Spleen (tissue), 11 donors: Measurements from ENCODE around the gene RNF123. TPM values are rescaled to one million over a fixed set of nuclear protein-coding genes. Genes with fewer than 3 reads are reported as not detected.

ENCODE experiments used
- DNase-seq: peaks from one replicate; pipeline ENCODE4 v3.0.0-alpha.2; 2020
- H3K27ac ChIP-seq, 8 donors: fragments of 200-600 bp; sonication (generic) in 7 of 8; 1 replicate in 4 of 8; 2 replicates in 4 of 8; pipeline versions ENCODE4 v1.5.0 to v1.8.0; 2016 to 2021; ENCODE audit warnings: inconsistent platforms in 4 of 8, mild to moderate bottlenecking in 4 of 8, moderate library complexity in 1 of 8
- H3K27me3 ChIP-seq, 7 donors: fragments of 200-600 bp; sonication (generic) in 6 of 7; replicated peaks in 1 of 7; 1 replicate in 4 of 7; 2 replicates in 3 of 7; pipeline versions ENCODE4 v1.5.0 to v1.8.0; 2016 to 2021; ENCODE audit warnings: inconsistent platforms in 3 of 7, mild to moderate bottlenecking in 1 of 7
- H3K36me3 ChIP-seq, 6 donors: fragments of 200-600 bp; sonication (generic) in 5 of 6; 1 replicate in 4 of 6; 2 replicates in 2 of 6; pipeline versions ENCODE4 v1.5.0 to v1.8.0; 2016 to 2021; ENCODE audit warnings: inconsistent platforms in 2 of 6
- H3K4me1 ChIP-seq, 6 donors: fragments of 200-600 bp; sonication (generic) in 5 of 6; 1 replicate in 3 of 6; 2 replicates in 3 of 6; pipeline versions ENCODE4 v1.5.0 to v1.8.0; 2016 to 2021; ENCODE audit warnings: inconsistent platforms in 3 of 6
- H3K4me3 ChIP-seq, 8 donors: fragments of 200-600 bp; sonication (generic) in 7 of 8; 1 replicate in 4 of 8; 2 replicates in 4 of 8; pipeline versions ENCODE4 v1.5.0 to v1.8.0; 2016 to 2021; ENCODE audit warnings: inconsistent platforms in 4 of 8, mild to moderate bottlenecking in 4 of 8, moderate library complexity in 2 of 8
- H3K9me3 ChIP-seq, 8 donors: fragments of 200-600 bp; sonication (generic) in 7 of 8; 1 replicate in 4 of 8; 2 replicates in 4 of 8; pipeline versions ENCODE4 v1.5.0 to v1.8.0; 2016 to 2021; ENCODE audit warnings: inconsistent platforms in 4 of 8
- CTCF ChIP-seq, 11 experiments: fragments of 200-600 bp in 7 of 11; fragments of 450-650 bp in 4 of 11; sonication (generic) in 4 of 11; IDR thresholded peaks in 8 of 11; conservative IDR thresholded peaks in 3 of 11; 1 replicate in 7 of 11; 2 replicates in 4 of 11; pipeline versions ENCODE4 v1.4.0 to v1.8.0; 2016 to 2021; ENCODE audit warnings: antibody characterized with exemption in 11 of 11, inconsistent platforms in 4 of 11, mild to moderate bottlenecking in 1 of 11
- POLR2A ChIP-seq, 3 donors: fragments of 450-650 bp; IDR thresholded peaks; one replicate each; pipeline ENCODE4 v1.5.1; 2017; ENCODE audit warnings: antibody characterized with exemption in 3 of 3, mild to moderate bottlenecking in 1 of 3
- POLR2AphosphoS5 ChIP-seq, 3 donors: sonication (generic); formaldehyde crosslinking; IDR thresholded peaks; one replicate each; pipeline ENCODE4 v1.5.1; 2017; ENCODE audit warnings: antibody characterized with exemption in 3 of 3
- WGBS, 5 donors: extraction: QIAGEN DNeasy Blood & Tissue Kit in 3 of 5; methylation state at CpG; one replicate each; pipeline versions ENCODE4 v1.1.5 to v1.1.7; 2013 to 2018; 5-methylcytosine and 5-hydroxymethylcytosine counted together
- intact Hi-C: fragments of 100-400 bp; cut with DNase I; formaldehyde crosslinking; loops from one replicate; pipeline ENCODE4 v1.15.0; 2023; ENCODE audit warnings: low total_unique reads
- polyA plus RNA-seq, 3 donors: library from polyadenylated mRNA; stranded (reverse); fragments of 200-250 nt; gene quantifications; one replicate each; pipeline ENCODE4 v1.2.1, GENCODE V29; 2013
- total RNA-seq, 7 donors: library from RNA; depleted of rRNA in 3 of 7; stranded (reverse); fragments of >200 nt in 3 of 7; fragmentation: NEBNext Ultra II Directional in 4 of 7; extraction: Animal tissue kit (Norgen Biotek cat#: 25700) in 4 of 7; gene quantifications; one replicate each; pipeline versions ENCODE4 v1.1.0 to v1.2.1, GENCODE V29; 2016 to 2021
- donor health status: healthy with polysubstance abuse.
- donor health status: DM: no; HTN: no; CAD: no; lungs with moderate emphysema.
- donor health status: DM: no; HTN: no; CAD: no.
- donor health status: Bipolar disorder and iron deficiency.
- donor health status: healthy.
- donor health status: DM: no; HTN: no; CAD: no.
- donor health status: DM: yes; HTN: yes; CAD: no.

Gene RNF123
- total and polyA plus RNA-seq, 10 donors, result 11.6 to 57.5 (median 37.9) TPM

DNA sequence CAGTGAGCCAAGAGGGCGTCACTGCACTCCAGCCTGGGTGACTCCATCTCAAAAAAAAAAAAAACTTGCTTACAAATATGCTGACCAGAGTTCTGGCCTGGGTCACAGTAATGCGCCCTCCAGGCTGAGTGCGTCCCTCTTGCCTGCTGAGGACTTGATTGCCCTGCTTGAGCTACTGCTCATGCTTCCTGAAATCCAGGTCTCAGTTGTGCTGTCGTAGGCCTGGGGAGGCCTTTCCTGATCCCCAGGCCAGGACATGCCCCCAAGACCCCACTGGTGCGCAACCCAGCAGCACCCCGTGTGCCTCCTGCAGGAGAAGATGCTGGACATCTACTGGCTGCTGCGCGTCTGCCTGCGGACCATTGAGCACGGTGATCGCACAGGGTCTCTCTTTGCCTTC is 22.8 kb downstream of the RNF123 start:
- Histone ChIP-seq H3K4me1 (peaks cover 0 to 13% (median 0%) of the 10 kb centered on the region in 6 donors), H3K27me3 (no peaks in the 10 kb centered on the region), H3K9me3 (no peaks in the 10 kb centered on the region), H3K4me3 (no peak overlapping the region), H3K36me3 (peaks cover 0 to 84% (median 20%) of the 10 kb centered on the region in 6 donors), H3K27ac (no peak overlapping the region)
- TF ChIP-seq POLR2AphosphoS5 (IDR thresholded peaks at IDR 0.05) (peak in 1 of 3 donors; percentile 21), CTCF (IDR thresholded peaks at IDR 0.05 in 8 of 11, conservative IDR thresholded peaks at IDR 0.05 in 3 of 11) (no peak)
- WGBS, 5 donors, result 88 to 96% (median 96%) methylated on average over 4 to 11 of the region's 11 CpGs
- no peak for DNase-seq
- intact Hi-C loops, result no loop called here

GRCh38 chr3:49712631-49713317 is 23.4 kb downstream of the RNF123 start:
- intact Hi-C loops, result no loop called here
- Histone ChIP-seq H3K9me3 (no peaks in the 10 kb centered on the region), H3K27ac (no peak overlapping the region), H3K27me3 (no peaks in the 10 kb centered on the region), H3K4me1 (peaks cover 0 to 13% (median under 1%) of the 10 kb centered on the region in 6 donors), H3K36me3 (peaks cover 0 to 85% (median 20%) of the 10 kb centered on the region in 6 donors), H3K4me3 (no peak overlapping the region)
- 43 to 57% (median 50%) methylated on average over 7 of the region's 7 CpGs for WGBS, 5 donors
- no peak for DNase-seq
- TF ChIP-seq POLR2A (IDR thresholded peaks at IDR 0.05) (no peak), CTCF (IDR thresholded peaks at IDR 0.05 in 8 of 11, conservative IDR thresholded peaks at IDR 0.05 in 3 of 11) (no peak), POLR2AphosphoS5 (IDR thresholded peaks at IDR 0.05) (peak in 1 of 3 donors; percentile 20)

GRCh38 chr3:49713336-49714105 is 24.2 kb downstream of the RNF123 start:
- no peaks in the 10 kb centered on the region for H3K27me3 ChIP-seq
- 92 to 96% (median 95%) methylated on average over 24 to 25 of the region's 25 CpGs for WGBS, 5 donors
- H3K4me3 ChIP-seq, result no peak overlapping the region
- no peak for DNase-seq
- H3K4me1 ChIP-seq, result peaks cover 2 to 20% (median 6%) of the 10 kb centered on the region in 6 donors
- H3K27ac ChIP-seq, result no peak overlapping the region
- peaks cover 0 to 82% (median 18%) of the 10 kb centered on the region in 6 donors for H3K36me3 ChIP-seq
- no peaks in the 10 kb centered on the region for H3K9me3 ChIP-seq
- no peak for TF ChIP-seq CTCF (IDR thresholded peaks at IDR 0.05 in 8 of 11, conservative IDR thresholded peaks at IDR 0.05 in 3 of 11)
- no peak for TF ChIP-seq POLR2A (IDR thresholded peaks at IDR 0.05)
- TF ChIP-seq POLR2AphosphoS5 (IDR thresholded peaks at IDR 0.05), result peak in 1 of 3 donors; percentile 50
- intact Hi-C loops, result no loop called here
